Pons (tissue), 1 donor: ENCODE results near the gene PNPO.

Experiments
- DNase-seq: peaks from one replicate; pipeline ENCODE4 v3.0.0-alpha.2; 2016; ENCODE audit warnings: low spot score

The PNPO gene

DNA sequence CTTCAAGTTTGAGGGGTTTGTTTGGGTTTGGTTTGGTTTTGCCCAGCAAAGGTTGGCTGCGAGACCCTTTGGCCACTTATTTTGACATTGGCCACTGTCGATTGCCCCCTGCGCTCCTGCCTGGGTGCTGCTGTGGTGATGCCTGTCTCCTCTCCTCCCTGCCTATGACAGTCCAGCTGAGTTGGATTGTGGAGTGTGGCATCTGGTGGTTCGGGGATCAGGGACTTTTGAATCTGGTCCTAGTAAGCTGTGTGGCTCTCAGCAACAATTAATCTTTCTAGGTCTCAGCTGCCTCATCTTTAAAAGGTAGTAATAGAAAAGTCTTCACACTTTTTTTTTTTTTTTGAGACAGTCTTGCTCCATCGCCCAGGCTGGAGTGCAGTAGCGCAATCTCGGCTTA lies 56.7 kb downstream of the PNPO start:
- no peak for DNase-seq
